Cardiac muscle cell (in vitro differentiated cells and primary cell): ENCODE measurements around the gene RGS7. TPM values are rescaled to one million over a fixed set of nuclear protein-coding genes. Genes with fewer than 3 reads are reported as not detected.
A peak's percentile ranks its signal among the peaks of the same experiment; 100 is the strongest.

Source experiments
- DNase-seq, 2 donors: peaks; one replicate each; pipeline versions ENCODE4 v3.0.0 to v3.0.0-alpha.2; 2010 to 2017; ENCODE audit warnings: low read depth in 1 of 2, low spot score in 1 of 2
- H3K27ac ChIP-seq: fragments of 200-600 bp; sonication (generic); 2 replicates; pipeline ENCODE4 v1.5.1; 2016
- H3K27me3 ChIP-seq: fragments of 200-600 bp; sonication (generic); 2 replicates; pipeline ENCODE4 v1.6.0; 2016; ENCODE audit warnings: control low read depth
- H3K36me3 ChIP-seq: fragments of 200-600 bp; sonication (generic); 2 replicates; pipeline ENCODE4 v1.5.1; 2016; ENCODE audit warnings: control low read depth
- H3K4me1 ChIP-seq: fragments of 200-600 bp; sonication (generic); 2 replicates; pipeline ENCODE4 v1.8.1; 2017; ENCODE audit warnings: low read depth, mild to moderate bottlenecking, mixed run types
- H3K4me3 ChIP-seq: fragments of 200-600 bp; sonication (generic); 2 replicates; pipeline ENCODE4 v1.5.1; 2016; ENCODE audit warnings: mild to moderate bottlenecking
- H3K9me3 ChIP-seq: fragments of 200-600 bp; sonication (generic); 2 replicates; pipeline ENCODE4 v1.5.1; 2017; ENCODE audit warnings: low read depth, mild to moderate bottlenecking, control low read depth
- polyA plus RNA-seq: library from polyadenylated mRNA; unstranded; fragments of >200 nt; fragmentation: Nextera tagmentation; extraction: Ambion mirVana; gene quantifications from 2 replicates; pipeline ENCODE4 v1.2.1, GENCODE V29; 2016
- total RNA-seq: library from RNA; depleted of rRNA; stranded (reverse); fragments of >200 nt; gene quantifications from 2 replicates; pipeline ENCODE4 v1.2.3, GENCODE V29; 2016
- TF ChIP-seq, protein P1 (sequence below): IDR thresholded peaks from 2 replicates; pipeline ENCODE4 v1.5.1; 2012; ENCODE audit warnings: low read depth, mild to moderate bottlenecking, low read length

The RGS7 gene
- total and polyA plus RNA-seq, 2 experiments from 2014 or later: not detected

DNA sequence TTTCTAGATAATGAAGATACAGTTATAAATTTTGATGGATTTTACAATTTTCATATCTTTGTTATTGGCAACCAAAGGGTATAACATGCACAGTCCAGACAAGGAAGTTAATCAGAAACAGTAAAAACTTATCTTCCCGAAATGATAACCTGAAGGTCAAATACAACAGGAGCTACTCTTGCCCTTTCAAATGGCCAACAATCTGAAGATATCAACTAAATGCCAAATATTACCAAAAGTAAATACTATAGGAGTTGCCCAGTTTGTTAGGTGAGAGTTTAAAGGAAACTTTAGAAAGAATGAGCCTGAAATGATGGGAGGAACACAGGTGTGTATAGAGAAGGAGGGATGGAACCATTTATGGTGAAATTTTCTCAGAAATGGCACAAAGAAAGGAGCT is 153.2 kb downstream of the RGS7 start:
- H3K27me3 ChIP-seq: no peaks in the 10 kb centered on the region
- no peak for DNase-seq
- no peaks in the 10 kb centered on the region for H3K9me3 ChIP-seq
- TF ChIP-seq, protein P1, sequence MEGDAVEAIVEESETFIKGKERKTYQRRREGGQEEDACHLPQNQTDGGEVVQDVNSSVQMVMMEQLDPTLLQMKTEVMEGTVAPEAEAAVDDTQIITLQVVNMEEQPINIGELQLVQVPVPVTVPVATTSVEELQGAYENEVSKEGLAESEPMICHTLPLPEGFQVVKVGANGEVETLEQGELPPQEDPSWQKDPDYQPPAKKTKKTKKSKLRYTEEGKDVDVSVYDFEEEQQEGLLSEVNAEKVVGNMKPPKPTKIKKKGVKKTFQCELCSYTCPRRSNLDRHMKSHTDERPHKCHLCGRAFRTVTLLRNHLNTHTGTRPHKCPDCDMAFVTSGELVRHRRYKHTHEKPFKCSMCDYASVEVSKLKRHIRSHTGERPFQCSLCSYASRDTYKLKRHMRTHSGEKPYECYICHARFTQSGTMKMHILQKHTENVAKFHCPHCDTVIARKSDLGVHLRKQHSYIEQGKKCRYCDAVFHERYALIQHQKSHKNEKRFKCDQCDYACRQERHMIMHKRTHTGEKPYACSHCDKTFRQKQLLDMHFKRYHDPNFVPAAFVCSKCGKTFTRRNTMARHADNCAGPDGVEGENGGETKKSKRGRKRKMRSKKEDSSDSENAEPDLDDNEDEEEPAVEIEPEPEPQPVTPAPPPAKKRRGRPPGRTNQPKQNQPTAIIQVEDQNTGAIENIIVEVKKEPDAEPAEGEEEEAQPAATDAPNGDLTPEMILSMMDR: no peak
- H3K4me3 ChIP-seq: no peak overlapping the region
- H3K4me1 ChIP-seq: peaks cover 4% of the 10 kb centered on the region
- no peak overlapping the region for H3K27ac ChIP-seq
- H3K36me3 ChIP-seq: no peaks in the 10 kb centered on the region

DNA sequence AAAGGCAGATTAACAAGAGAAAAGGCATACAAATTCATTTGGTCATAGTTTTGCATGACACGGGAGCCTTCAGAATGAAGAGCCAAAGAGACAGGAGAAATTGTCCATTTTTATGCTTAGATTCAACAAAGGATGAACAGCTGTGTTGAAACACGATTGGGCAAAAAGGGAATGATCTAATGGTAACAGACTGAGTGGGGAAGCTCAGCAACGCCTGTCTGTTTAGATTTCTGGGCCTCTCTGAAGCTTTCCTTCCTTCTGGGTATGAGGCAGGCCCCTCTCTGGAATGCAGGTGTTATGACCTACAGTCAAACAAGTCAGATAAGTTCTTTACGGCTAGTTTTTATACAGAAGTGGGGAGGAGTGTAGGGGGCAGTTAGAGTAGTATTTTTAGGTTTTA is 154.6 kb downstream of the RGS7 start:
- no peaks in the 10 kb centered on the region for H3K27me3 ChIP-seq
- TF ChIP-seq, protein P1: no peak
- H3K27ac ChIP-seq: no peak overlapping the region
- no peaks in the 10 kb centered on the region for H3K9me3 ChIP-seq
- peak in 1 of 2 donors; percentile 37 for DNase-seq
- no peaks in the 10 kb centered on the region for H3K36me3 ChIP-seq
- peaks cover 4% of the 10 kb centered on the region for H3K4me1 ChIP-seq
- H3K4me3 ChIP-seq: no peak overlapping the region

DNA sequence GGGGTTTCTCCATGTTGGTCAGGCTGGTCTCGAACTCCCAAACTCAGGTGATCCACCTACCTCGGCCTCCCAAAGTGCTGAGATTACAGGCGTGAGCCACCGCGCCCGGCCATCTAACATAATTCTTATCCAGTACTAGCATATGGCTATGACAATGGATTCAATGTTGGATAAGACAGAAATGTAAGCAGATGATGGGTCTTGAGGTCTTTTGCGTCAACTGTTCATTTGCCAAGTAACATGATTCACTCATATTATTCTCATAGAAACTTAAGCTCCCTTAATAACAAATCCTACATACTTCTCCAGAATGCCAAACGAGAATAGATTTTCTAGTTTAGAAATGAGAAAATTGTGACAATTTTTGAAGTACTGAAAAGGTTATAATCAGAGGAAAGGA is 170.3 kb downstream of the RGS7 start:
- Histone ChIP-seq H3K4me1 (no peaks in the 10 kb centered on the region), H3K27me3 (no peaks in the 10 kb centered on the region), H3K36me3 (no peaks in the 10 kb centered on the region), H3K4me3 (no peak overlapping the region), H3K27ac (no peak overlapping the region), H3K9me3 (no peaks in the 10 kb centered on the region)
- DNase-seq: no peak
- TF ChIP-seq, protein P1: no peak

DNA sequence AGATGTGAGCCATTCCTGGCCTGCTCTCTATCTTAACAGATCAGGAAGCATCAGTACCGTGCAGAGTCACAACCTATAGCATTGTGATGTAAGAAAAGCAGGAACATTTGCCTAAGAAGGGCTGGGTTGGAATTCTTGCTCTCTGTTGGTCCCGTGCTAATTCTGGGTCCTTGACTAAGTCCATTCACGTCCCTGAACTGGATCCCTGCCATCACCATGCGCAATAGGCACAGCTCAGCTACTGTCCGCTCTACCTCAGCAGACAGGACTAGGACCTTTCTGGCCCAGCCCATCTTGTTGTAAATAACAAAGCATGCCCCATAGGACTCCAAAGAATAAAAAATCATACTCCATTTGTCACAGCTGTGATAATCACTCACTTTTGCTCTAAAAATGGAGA is 175.0 kb downstream of the RGS7 start:
- H3K4me1 ChIP-seq: no peaks in the 10 kb centered on the region
- TF ChIP-seq, protein P1: no peak
- H3K27ac ChIP-seq: no peak overlapping the region
- no peak for DNase-seq
- H3K27me3 ChIP-seq: no peaks in the 10 kb centered on the region
- H3K36me3 ChIP-seq: no peaks in the 10 kb centered on the region
- no peaks in the 10 kb centered on the region for H3K9me3 ChIP-seq
- H3K4me3 ChIP-seq: no peak overlapping the region

DNA sequence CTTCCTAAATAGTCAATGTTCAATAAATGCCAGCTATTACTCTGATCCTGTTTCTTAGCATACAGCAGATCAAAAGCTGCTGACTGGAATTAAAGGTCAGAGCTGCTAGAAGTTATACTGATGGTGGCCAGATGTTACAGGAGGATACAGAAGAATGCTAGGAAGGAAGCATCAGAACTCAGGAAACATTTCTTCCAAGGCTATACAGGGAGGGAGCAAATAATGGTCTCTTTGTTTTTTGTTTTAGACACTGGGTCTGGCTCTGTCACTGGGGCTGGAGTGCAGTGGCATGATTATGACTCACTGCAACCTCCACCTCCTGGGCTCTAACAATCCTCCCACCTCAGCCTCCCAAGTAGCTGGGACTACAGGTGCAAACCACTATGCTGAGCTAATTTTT is 175.5 kb downstream of the RGS7 start:
- Histone ChIP-seq H3K27ac (no peak overlapping the region), H3K27me3 (no peaks in the 10 kb centered on the region), H3K9me3 (no peaks in the 10 kb centered on the region), H3K36me3 (no peaks in the 10 kb centered on the region), H3K4me3 (no peak overlapping the region), H3K4me1 (no peaks in the 10 kb centered on the region)
- DNase-seq: no peak
- TF ChIP-seq, protein P1: no peak

DNA sequence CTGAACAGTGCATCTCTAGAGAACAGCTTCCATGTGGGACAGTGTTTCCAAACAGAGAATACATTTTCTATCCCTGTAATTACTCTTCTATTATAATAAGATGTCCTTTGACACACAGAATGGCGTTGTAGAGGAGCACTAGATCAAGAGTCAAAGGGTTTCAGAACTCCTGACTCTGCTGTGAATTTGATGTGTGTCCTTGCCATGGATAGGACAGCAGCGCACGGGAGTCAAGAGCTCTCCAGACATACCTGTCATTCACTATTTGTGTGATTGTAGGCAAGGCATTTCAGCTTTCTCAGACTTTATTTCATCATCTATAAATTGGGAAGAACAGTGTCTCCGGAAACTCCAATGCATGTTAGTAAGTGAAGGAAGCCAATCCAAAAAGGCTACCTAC is 176.4 kb downstream of the RGS7 start:
- Histone ChIP-seq H3K36me3 (no peaks in the 10 kb centered on the region), H3K9me3 (no peaks in the 10 kb centered on the region), H3K4me3 (no peak overlapping the region), H3K27ac (no peak overlapping the region), H3K27me3 (no peaks in the 10 kb centered on the region), H3K4me1 (no peaks in the 10 kb centered on the region)
- TF ChIP-seq, protein P1: no peak
- no peak for DNase-seq
